ENCODE data around the gene MRPL14. TPM values are rescaled to one million over a fixed set of nuclear protein-coding genes. Genes with fewer than 3 reads are reported as not detected.

Gene MRPL14
- 34.4 and 43.9 TPM in 2 replicates for total RNA-seq

DNA sequence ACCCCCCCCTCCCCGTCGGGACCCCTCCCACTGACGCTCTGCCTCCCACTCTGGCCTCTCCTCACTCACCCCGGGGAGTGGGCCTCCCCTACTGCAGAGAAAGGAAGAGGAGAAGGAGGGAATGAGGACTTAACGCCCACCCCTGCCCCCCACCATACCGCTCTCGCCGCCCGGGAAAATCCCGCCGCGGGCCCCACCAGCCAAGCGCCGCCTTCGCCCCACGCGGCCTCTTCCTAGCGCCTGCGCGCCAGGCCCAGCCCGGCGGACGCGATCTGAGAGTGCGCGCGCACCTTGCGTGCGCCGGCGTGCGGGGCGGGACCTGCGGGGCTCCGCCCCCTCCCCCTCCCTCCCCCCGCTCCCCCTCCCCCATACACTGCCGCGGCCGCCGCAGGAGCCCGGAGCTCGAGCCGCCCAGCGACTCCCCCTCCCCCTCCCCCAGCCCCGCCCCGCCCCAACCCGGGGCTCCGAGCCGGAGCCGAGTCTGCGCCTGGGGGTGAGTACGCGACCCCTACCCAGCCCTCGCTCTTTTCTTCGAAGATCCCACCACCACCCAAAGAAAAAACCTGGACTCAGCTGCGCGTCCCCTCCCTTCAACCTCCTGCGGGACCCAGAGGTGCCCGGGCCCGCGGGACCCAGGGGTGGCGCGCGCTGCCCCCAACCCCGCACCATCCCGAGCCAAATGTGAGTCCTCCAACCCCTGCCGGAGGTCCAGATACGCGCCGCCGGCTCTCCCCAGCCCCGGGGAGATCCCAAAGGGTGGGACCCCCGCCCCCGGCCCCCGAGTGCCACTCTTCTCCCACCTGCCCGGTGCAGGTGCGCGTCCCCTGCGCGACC is at the start of gene MRPL14, which contains the start of gene TMEM63B:
MRPL14 (minus strand) TSS at position 267 of the 834 bp plus-strand sequence. CDS start 10,841 bp downstream, outside the sequence.
TMEM63B (plus strand) TSS at position 369 of the 834 bp plus-strand sequence. CDS start 7,031 bp downstream, outside the sequence.

DNA sequence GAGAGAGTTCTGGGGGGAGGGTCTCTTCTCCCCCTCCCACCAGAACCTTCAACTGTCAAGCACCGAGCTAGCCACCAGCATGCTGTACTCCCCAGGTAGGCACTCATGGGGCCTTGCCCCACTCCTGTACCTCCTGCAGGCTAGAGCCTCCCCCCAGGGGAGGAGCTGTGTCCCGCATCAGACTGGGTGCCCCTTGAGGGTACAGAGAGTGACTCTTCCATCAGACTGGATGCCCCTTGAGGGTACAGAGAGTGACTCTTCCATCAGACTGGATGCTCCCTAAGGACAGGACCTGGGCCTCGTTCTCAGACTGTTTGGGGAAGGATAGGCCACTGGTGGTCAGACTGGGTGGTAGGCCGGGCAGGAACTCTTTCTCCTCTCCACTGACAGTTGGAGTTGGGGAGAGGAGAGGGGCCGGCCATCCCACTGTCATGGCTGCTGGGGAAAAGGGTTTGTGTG is 31.5 kb upstream of the MRPL14 start, which contains the start of gene CAPN11:
CAPN11 (plus strand) TSS at position 51 of the 459 bp plus-strand sequence; CDS start at position 80, 29 bp downstream.

Other genes with a start within 250 kb of the MRPL14 start
- gene TMEM63B, start 102 bp upstream of the MRPL14 start, total RNA-seq = 19.4 and 21.5 TPM in 2 replicates
- 0.13 and 0.25 TPM in 2 replicates for gene CAPN11, start 31.4 kb upstream of the MRPL14 start, total RNA-seq
- not detected in 2 replicates for gene MYMX, start 89.5 kb upstream of the MRPL14 start, total RNA-seq
- gene SLC29A1, start 96.1 kb upstream of the MRPL14 start, total RNA-seq = 19.0 and 19.1 TPM in 2 replicates
- 370 and 374 TPM in 2 replicates for gene HSP90AB1, start 119.6 kb upstream of the MRPL14 start, total RNA-seq
- gene SLC35B2, start 130.1 kb upstream of the MRPL14 start, total RNA-seq = 95.3 and 107 TPM in 2 replicates
- 2.6 and 3.6 TPM in 2 replicates for gene NFKBIE, start 138.1 kb upstream of the MRPL14 start, total RNA-seq
- under 0.01 TPM in 1 of 2 replicates, not detected in the other for gene TMEM151B, start 143.0 kb upstream of the MRPL14 start, total RNA-seq
- 7.4 and 11.1 TPM in 2 replicates for gene AARS2, start 185.9 kb upstream of the MRPL14 start, total RNA-seq
- not detected in 2 replicates for gene SPATS1, start 215.2 kb upstream of the MRPL14 start, total RNA-seq